SK-N-SH (cell line): ENCODE results near the gene CCDC138.

Experiments
- CHD2 ChIP-seq: fragments of 150-350 bp; IDR thresholded peaks from 2 replicates; pipeline ENCODE4 v1.6.1; 2018; ENCODE audit warnings: low read length; ENCODE audit not compliant: partially characterized antibody
- ELF1 ChIP-seq: IDR thresholded peaks from 2 replicates; pipeline ENCODE4 v1.4.0; 2012
- EP300 ChIP-seq, 2 experiments: IDR thresholded peaks; 2 replicates each; pipeline versions ENCODE4 v1.4.0 to v1.6.1; 2012; ENCODE audit warnings: borderline replicate concordance in 1 of 2, low read depth in 1 of 2, low read length in 1 of 2
- FOSL2 ChIP-seq: IDR thresholded peaks from 2 replicates; pipeline ENCODE4 v1.4.0; 2012; ENCODE audit warnings: low read depth, mild to moderate bottlenecking, moderate library complexity, borderline replicate concordance
- GATA2 ChIP-seq: sonication (generic); formaldehyde crosslinking; IDR thresholded peaks from 2 replicates; pipeline ENCODE4 v1.5.0; 2020; ENCODE audit warnings: mild to moderate bottlenecking, missing genetic modification reagents
- MXI1 ChIP-seq: IDR thresholded peaks from 2 replicates; pipeline ENCODE4 v1.6.1; 2012; ENCODE audit warnings: mild to moderate bottlenecking, low read depth, low read length, improper control_type of control experiment
- POLR2AphosphoS5 ChIP-seq: IDR thresholded peaks from 2 replicates; pipeline ENCODE4 v1.6.1; 2012; ENCODE audit warnings: low read depth, low read length
- RAD21 ChIP-seq: IDR thresholded peaks from 2 replicates; pipeline ENCODE4 v1.6.1; 2012; ENCODE audit warnings: mild to moderate bottlenecking, low read length
- SMC3 ChIP-seq: IDR thresholded peaks from 2 replicates; pipeline ENCODE4 v1.6.1; 2012; ENCODE audit warnings: low read depth, low read length, improper control_type of control experiment
- TAF1 ChIP-seq: IDR thresholded peaks from 2 replicates; pipeline ENCODE4 v1.6.1; 2012; ENCODE audit warnings: low read depth, mild to moderate bottlenecking, low read length, moderate library complexity, borderline replicate concordance
- TEAD4 ChIP-seq: IDR thresholded peaks from 2 replicates; pipeline ENCODE4 v1.4.0; 2012; ENCODE audit warnings: mild to moderate bottlenecking, borderline replicate concordance; ENCODE audit not compliant: insufficient read depth
- TF ChIP-seq, protein P1 (sequence below): fragments of 200-600 bp; sonication (generic); IDR thresholded peaks from 2 replicates; pipeline ENCODE4 v1.6.1; 2017; ENCODE audit warnings: antibody characterized with exemption, mild to moderate bottlenecking, moderate library complexity
- TF ChIP-seq, protein P2 (sequence below): IDR thresholded peaks from 2 replicates; pipeline ENCODE4 v1.4.0; 2012; ENCODE audit warnings: low read depth
- TF ChIP-seq, protein P3 (sequence below): IDR thresholded peaks from 2 replicates; pipeline ENCODE4 v1.4.0; 2012; ENCODE audit warnings: low read depth, borderline replicate concordance

DNA sequence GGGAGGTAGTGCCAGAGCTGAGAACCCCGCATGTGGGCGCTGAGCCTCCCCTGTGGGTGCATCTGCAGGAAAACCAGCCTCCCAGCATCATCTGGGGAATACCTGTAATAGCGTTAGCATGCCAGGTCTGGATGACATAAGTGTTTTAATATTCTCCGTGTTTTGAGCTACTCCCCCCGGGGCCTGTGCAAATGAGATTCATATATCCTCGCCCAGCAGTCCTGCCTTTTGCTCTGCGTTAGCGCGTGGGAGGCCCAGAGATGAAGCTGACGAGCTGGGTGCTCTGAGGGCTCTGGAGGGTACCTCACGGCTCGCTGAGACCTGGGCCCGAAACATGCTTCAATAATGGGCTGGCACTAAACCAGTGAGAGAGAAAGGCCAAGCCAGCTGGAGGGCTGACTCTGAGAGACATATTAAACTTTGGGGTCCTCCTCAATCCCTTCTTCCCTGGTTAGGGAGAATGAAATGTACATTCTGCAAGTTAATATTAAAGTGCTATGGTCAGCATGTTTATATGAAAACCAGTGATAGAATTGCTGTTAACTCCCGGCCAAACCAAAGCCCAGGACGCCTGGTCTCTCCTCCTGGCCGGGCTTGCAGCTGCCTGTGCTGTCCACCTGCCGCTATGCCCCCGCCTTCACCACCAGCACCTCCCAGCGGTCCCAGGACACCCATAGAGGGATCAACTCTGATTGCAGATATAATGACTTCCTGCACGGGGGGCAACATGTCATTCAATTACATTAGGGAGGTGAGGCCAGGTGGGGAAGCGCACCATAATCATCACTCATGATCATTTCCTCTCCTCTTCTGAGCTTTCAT lies 125.4 kb downstream of the CCDC138 start:
- TF ChIP-seq, protein P1, sequence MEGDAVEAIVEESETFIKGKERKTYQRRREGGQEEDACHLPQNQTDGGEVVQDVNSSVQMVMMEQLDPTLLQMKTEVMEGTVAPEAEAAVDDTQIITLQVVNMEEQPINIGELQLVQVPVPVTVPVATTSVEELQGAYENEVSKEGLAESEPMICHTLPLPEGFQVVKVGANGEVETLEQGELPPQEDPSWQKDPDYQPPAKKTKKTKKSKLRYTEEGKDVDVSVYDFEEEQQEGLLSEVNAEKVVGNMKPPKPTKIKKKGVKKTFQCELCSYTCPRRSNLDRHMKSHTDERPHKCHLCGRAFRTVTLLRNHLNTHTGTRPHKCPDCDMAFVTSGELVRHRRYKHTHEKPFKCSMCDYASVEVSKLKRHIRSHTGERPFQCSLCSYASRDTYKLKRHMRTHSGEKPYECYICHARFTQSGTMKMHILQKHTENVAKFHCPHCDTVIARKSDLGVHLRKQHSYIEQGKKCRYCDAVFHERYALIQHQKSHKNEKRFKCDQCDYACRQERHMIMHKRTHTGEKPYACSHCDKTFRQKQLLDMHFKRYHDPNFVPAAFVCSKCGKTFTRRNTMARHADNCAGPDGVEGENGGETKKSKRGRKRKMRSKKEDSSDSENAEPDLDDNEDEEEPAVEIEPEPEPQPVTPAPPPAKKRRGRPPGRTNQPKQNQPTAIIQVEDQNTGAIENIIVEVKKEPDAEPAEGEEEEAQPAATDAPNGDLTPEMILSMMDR = no peak
- no peak for TF ChIP-seq POLR2AphosphoS5
- no peak for TF ChIP-seq EP300 (IDR thresholded peaks at IDR 0.05; ENCODE audit: borderline replicate concordance in 1 of 2, low read depth in 1 of 2, low read length in 1 of 2)
- TF ChIP-seq, protein P2, sequence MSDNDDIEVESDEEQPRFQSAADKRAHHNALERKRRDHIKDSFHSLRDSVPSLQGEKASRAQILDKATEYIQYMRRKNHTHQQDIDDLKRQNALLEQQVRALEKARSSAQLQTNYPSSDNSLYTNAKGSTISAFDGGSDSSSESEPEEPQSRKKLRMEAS = no peak
- TF ChIP-seq TEAD4 = no peak
- TF ChIP-seq RAD21 = no peak
- TF ChIP-seq ELF1 = no peak
- TF ChIP-seq TAF1 = no peak
- no peak for TF ChIP-seq SMC3
- no peak for TF ChIP-seq MXI1
- no peak for TF ChIP-seq CHD2
- no peak for TF ChIP-seq GATA2 (CRISPR knock-in tag)
- TF ChIP-seq, protein P3, sequence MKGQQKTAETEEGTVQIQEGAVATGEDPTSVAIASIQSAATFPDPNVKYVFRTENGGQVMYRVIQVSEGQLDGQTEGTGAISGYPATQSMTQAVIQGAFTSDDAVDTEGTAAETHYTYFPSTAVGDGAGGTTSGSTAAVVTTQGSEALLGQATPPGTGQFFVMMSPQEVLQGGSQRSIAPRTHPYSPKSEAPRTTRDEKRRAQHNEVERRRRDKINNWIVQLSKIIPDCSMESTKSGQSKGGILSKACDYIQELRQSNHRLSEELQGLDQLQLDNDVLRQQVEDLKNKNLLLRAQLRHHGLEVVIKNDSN = no peak
- TF ChIP-seq FOSL2 = no peak
